GM19452 (cell line): Measurements from ENCODE around the gene CRELD2.
A peak's percentile ranks its signal among the peaks of the same experiment; 100 is the strongest.

ENCODE experiments used
- ATAC-seq: cut with Tn5 transposase; IDR thresholded peaks from one replicate; pipeline ENCODE4 v1.9.1; 2021; ENCODE audit not compliant: unreplicated experiment

CRELD2 gene

GRCh38 chr22:49966041-49966773 is 47.8 kb downstream of the CRELD2 start:
- no peak for ATAC-seq

- no peak for ATAC-seq
Measured at GRCh38 chr22:49966774-49967705, 48.6 kb downstream of the CRELD2 start.

GRCh38 chr22:49967706-49968208 is 49.3 kb downstream of the CRELD2 start:
- ATAC-seq, result no peak

- ATAC-seq, result no peak
Measured at GRCh38 chr22:49968313-49968830, 49.9 kb downstream of the CRELD2 start.

- ATAC-seq, result no peak
Measured at GRCh38 chr22:49968831-49969661, 50.6 kb downstream of the CRELD2 start.

GRCh38 chr22:49969751-49970527 is 51.5 kb downstream of the CRELD2 start:
- ATAC-seq, result no peak

- ATAC-seq, result peak; percentile 64
Measured at GRCh38 chr22:49970528-49971231, 52.2 kb downstream of the CRELD2 start.

GRCh38 chr22:49971232-49972162 is 53.1 kb downstream of the CRELD2 start:
- peak; percentile 8 for ATAC-seq

- no peak for ATAC-seq
Measured at GRCh38 chr22:49972163-49973017, 54.0 kb downstream of the CRELD2 start.

- ATAC-seq, result no peak
Measured at GRCh38 chr22:49973018-49973961, 54.9 kb downstream of the CRELD2 start.

- ATAC-seq, result no peak
Measured at GRCh38 chr22:49975543-49976389, 57.3 kb downstream of the CRELD2 start.

GRCh38 chr22:49976439-49977175 is 58.2 kb downstream of the CRELD2 start:
- ATAC-seq, result no peak
